Body of pancreas (tissue), 4 donors: ENCODE data around the gene CNTNAP2. TPM values are rescaled to one million over a fixed set of nuclear protein-coding genes. Genes with fewer than 3 reads are reported as not detected.

ENCODE experiments used
- ATAC-seq: fragments of 150-250 bp; one replicate; pipeline ENCODE4 v1.9.1; 2016
- DNase-seq, 4 donors: peaks; one replicate each; pipeline ENCODE4 v3.0.0-alpha.2; 2019
- H3K27ac ChIP-seq, 4 donors: fragments of 200-600 bp; sonication (generic); 1 replicate in 3 of 4; 2 replicates in 1 of 4; pipeline versions ENCODE4 v1.5.1 to v1.6.1; 2016 to 2019; ENCODE audit warnings: mild to moderate bottlenecking in 1 of 4, mixed read lengths in 1 of 4, moderate library complexity in 1 of 4
- H3K27me3 ChIP-seq, 2 donors: fragments of 200-600 bp; sonication (generic); one replicate each; pipeline ENCODE4 v1.6.0; 2016; ENCODE audit warnings: mild to moderate bottlenecking in 1 of 2
- H3K36me3 ChIP-seq, 2 donors: fragments of 200-600 bp; sonication (generic); replicated peaks in 1 of 2; 2 replicates each; pipeline ENCODE4 v1.5.1; 2016; ENCODE audit warnings: low read depth in 2 of 2; ENCODE audit not compliant: insufficient read depth in 1 of 2
- H3K4me1 ChIP-seq: fragments of 200-600 bp; sonication (generic); one replicate; pipeline ENCODE4 v1.6.0; 2016
- H3K4me3 ChIP-seq, 2 donors: fragments of 200-600 bp; sonication (generic); 1 replicate in 1 of 2; 2 replicates in 1 of 2; pipeline ENCODE4 v1.5.1; 2016 to 2019
- H3K9me3 ChIP-seq, 3 donors: fragments of 200-600 bp; sonication (generic); 1 replicate in 2 of 3; 2 replicates in 1 of 3; pipeline ENCODE4 v1.5.1; 2016
- CTCF ChIP-seq, 7 experiments: fragments of 450-650 bp in 4 of 7; fragments of 200-600 bp in 3 of 7; sonication (generic) in 3 of 7; IDR thresholded peaks; one replicate each; pipeline ENCODE4 v1.5.1; 2016 to 2019; ENCODE audit warnings: antibody characterized with exemption in 7 of 7
- POLR2A ChIP-seq, 3 donors: fragments of 450-650 bp; IDR thresholded peaks; one replicate each; pipeline ENCODE4 v1.6.1; 2016; ENCODE audit warnings: antibody characterized with exemption in 3 of 3, mild to moderate bottlenecking in 2 of 3
- WGBS, 2 donors: methylation state at CpG; one replicate each; pipeline ENCODE4 v1.1.5; 2017; 5-methylcytosine and 5-hydroxymethylcytosine counted together
- intact Hi-C: fragments of 100-400 bp; cut with DNase I; formaldehyde crosslinking; loops from one replicate; pipeline ENCODE4 v1.15.1; 2023
- total RNA-seq, 2 donors: library from RNA; depleted of rRNA; stranded (reverse); fragments of >200 nt; gene quantifications; one replicate each; pipeline ENCODE4 v1.1.0, GENCODE V29; 2016

Gene CNTNAP2
- total RNA-seq, 2 donors from 2014 or later: 1.0 TPM; not detected in 1

GRCh38 chr7:146136357-146136875 lies 19.8 kb downstream of the CNTNAP2 start:
- 63 to 64% methylated on average over 10 to 11 of the region's 11 CpGs for WGBS, 2 donors
- Histone ChIP-seq H3K27me3 (no peaks in the 10 kb centered on the region), H3K36me3 (no peaks in the 10 kb centered on the region), H3K9me3 (no peaks in the 10 kb centered on the region), H3K4me3 (no peak overlapping the region), H3K4me1 (no peaks in the 10 kb centered on the region), H3K27ac (no peak overlapping the region)
- ATAC-seq: no peak
- TF ChIP-seq POLR2A (IDR thresholded peaks at IDR 0.05): no peak
- TF ChIP-seq CTCF (IDR thresholded peaks at IDR 0.05): no peak
- no peak for DNase-seq
- intact Hi-C loops: no loop called here

GRCh38 chr7:146138926-146139325 lies 22.3 kb downstream of the CNTNAP2 start:
- Histone ChIP-seq H3K9me3 (no peaks in the 10 kb centered on the region), H3K4me1 (no peaks in the 10 kb centered on the region), H3K36me3 (no peaks in the 10 kb centered on the region), H3K4me3 (no peak overlapping the region), H3K27me3 (no peaks in the 10 kb centered on the region), H3K27ac (no peak overlapping the region)
- intact Hi-C loops: no loop called here
- TF ChIP-seq CTCF (IDR thresholded peaks at IDR 0.05) (no peak), POLR2A (IDR thresholded peaks at IDR 0.05) (no peak)
- DNase-seq: no peak
- 50 to 51% methylated on average over 4 of the region's 4 CpGs for WGBS, 2 donors
- ATAC-seq: no peak

GRCh38 chr7:146146831-146147486 lies 30.4 kb downstream of the CNTNAP2 start:
- no peak for TF ChIP-seq POLR2A (IDR thresholded peaks at IDR 0.05)
- TF ChIP-seq CTCF (IDR thresholded peaks at IDR 0.05): no peak
- H3K27ac ChIP-seq: no peak overlapping the region
- H3K9me3 ChIP-seq: no peaks in the 10 kb centered on the region
- no peak overlapping the region for H3K4me3 ChIP-seq
- intact Hi-C loops: no loop called here
- no peaks in the 10 kb centered on the region for H3K27me3 ChIP-seq
- DNase-seq (no peak), ATAC-seq (no peak)
- no peaks in the 10 kb centered on the region for H3K4me1 ChIP-seq
- H3K36me3 ChIP-seq: no peaks in the 10 kb centered on the region
- 26 to 32% methylated on average over 6 of the region's 6 CpGs for WGBS, 2 donors

GRCh38 chr7:146150153-146150552 lies 33.6 kb downstream of the CNTNAP2 start:
- Histone ChIP-seq H3K36me3 (no peaks in the 10 kb centered on the region), H3K9me3 (no peaks in the 10 kb centered on the region), H3K27me3 (no peaks in the 10 kb centered on the region), H3K4me1 (no peaks in the 10 kb centered on the region), H3K4me3 (no peak overlapping the region), H3K27ac (no peak overlapping the region)
- intact Hi-C loops: no loop called here
- DNase-seq (no peak), ATAC-seq (no peak)
- no peak for TF ChIP-seq CTCF (IDR thresholded peaks at IDR 0.05)
- no peak for TF ChIP-seq POLR2A (IDR thresholded peaks at IDR 0.05)

GRCh38 chr7:146172112-146172511 lies 55.5 kb downstream of the CNTNAP2 start:
- no peaks in the 10 kb centered on the region for H3K27me3 ChIP-seq
- DNase-seq (no peak), ATAC-seq (no peak)
- H3K36me3 ChIP-seq: no peaks in the 10 kb centered on the region
- TF ChIP-seq CTCF (IDR thresholded peaks at IDR 0.05): no peak
- TF ChIP-seq POLR2A (IDR thresholded peaks at IDR 0.05): no peak
- H3K27ac ChIP-seq: no peak overlapping the region
- H3K4me3 ChIP-seq: no peak overlapping the region
- H3K9me3 ChIP-seq: no peaks in the 10 kb centered on the region
- WGBS, 2 donors: 77 to 82% methylated on average over 2 of the region's 2 CpGs
- intact Hi-C loops: no loop called here
- H3K4me1 ChIP-seq: no peaks in the 10 kb centered on the region
